ENCODE measurements around the gene GIPC2. TPM values are rescaled to one million over a fixed set of nuclear protein-coding genes. Genes with fewer than 3 reads are reported as not detected.
"Not testable (repeated sequence)": the region's sequence is repeated elsewhere in the genome, so short reads cannot be mapped to it uniquely, and the experiment has no call there.

GIPC2 gene
- total RNA-seq, 1 experiment from 2014 or later = 0.07 TPM

DNA sequence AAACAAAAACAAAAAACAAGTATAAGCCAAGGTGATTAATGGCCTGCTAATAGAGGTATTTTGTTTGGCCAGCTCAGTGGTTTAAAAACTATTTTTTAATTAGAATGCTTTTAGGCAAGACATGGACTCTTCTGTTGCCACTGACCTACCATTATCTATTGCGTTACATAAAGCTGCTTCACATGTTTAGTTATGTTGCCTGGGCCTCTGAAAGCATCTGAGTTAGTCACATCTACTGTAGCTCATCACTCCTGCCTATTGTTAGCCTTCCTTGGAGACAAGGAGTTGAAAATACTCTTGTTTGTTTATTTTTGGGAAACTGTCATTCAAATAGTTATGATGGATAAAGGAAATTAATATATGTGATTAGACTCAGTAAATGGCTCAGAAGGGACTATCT is 26.7 kb upstream of the GIPC2 start:
- no peak overlapping the region for H3K4me2 ChIP-seq (ENCODE audit: low read length)
- peaks cover 12% of the 10 kb centered on the region for H3K79me2 ChIP-seq (ENCODE audit: insufficient read depth, low read length)
- no peak overlapping the region for H3K9ac ChIP-seq (ENCODE audit: low read length)
- ATAC-seq (no peak), DNase-seq (ENCODE audit: low read depth, low spot score) (no peak)
- H2AFZ ChIP-seq (ENCODE audit: low read depth, low read length, poor library complexity, severe bottlenecking) = no peak overlapping the region
- H3K4me1 ChIP-seq (ENCODE audit: control insufficient read depth in 1 of 2, insufficient read depth in 2 of 2, low read length in 2 of 2) = no peaks in the 10 kb centered on the region
- H3K4me3 ChIP-seq (replicated peaks in 1 of 2; ENCODE audit: low read depth in 1 of 2, low read length in 2 of 2) = no peak overlapping the region
- no peaks in the 10 kb centered on the region for H4K20me1 ChIP-seq (ENCODE audit: insufficient read depth)
- BruUV-seq (replicated peaks) = no TSS peak
- POLR2A ChIA-PET = interaction anchor here (2.1 kb wide), 1 partner anchor 14 kb away, joined by 21 read pairs; the partner anchor contains the start of gene DNAJB4
- no peaks in the 10 kb centered on the region for H3K27me3 ChIP-seq (ENCODE audit: insufficient read depth, low read length)
- peaks cover 0 to 6% of the 10 kb centered on the region in 2 experiments; a peak in 1 of 4 replicates for H3K36me3 ChIP-seq (ENCODE audit: control insufficient read depth in 1 of 2, insufficient read depth in 2 of 2, low read length in 2 of 2)
- CTCF ChIA-PET = no interaction called here
- intact Hi-C loops (cut with micrococcal nuclease) = no loop called here
- H3K27ac ChIP-seq (ENCODE audit: low read depth, low read length) = no peak overlapping the region
- H3K9me2 ChIP-seq (ENCODE audit: insufficient read depth) = no peaks in the 10 kb centered on the region
- no peaks in the 10 kb centered on the region for H3K9me3 ChIP-seq (ENCODE audit: control insufficient read depth in 1 of 2, insufficient read depth in 1 of 2, low read depth in 1 of 2, low read length in 2 of 2)
- no peak for TF ChIP-seq JUND (IDR thresholded peaks at IDR 0.05)
- TF ChIP-seq EZH2phosphoT487 (IDR thresholded peaks at IDR 0.05; ENCODE audit: borderline replicate concordance) = no peak
- TF ChIP-seq FOSL1 (IDR thresholded peaks at IDR 0.05; ENCODE audit: low read depth) = no peak
- no peak for TF ChIP-seq TCF7L2 (IDR thresholded peaks at IDR 0.05; ENCODE audit: borderline replicate concordance, extremely low read depth, insufficient read depth, insufficient read length)
- TF ChIP-seq, protein P1, sequence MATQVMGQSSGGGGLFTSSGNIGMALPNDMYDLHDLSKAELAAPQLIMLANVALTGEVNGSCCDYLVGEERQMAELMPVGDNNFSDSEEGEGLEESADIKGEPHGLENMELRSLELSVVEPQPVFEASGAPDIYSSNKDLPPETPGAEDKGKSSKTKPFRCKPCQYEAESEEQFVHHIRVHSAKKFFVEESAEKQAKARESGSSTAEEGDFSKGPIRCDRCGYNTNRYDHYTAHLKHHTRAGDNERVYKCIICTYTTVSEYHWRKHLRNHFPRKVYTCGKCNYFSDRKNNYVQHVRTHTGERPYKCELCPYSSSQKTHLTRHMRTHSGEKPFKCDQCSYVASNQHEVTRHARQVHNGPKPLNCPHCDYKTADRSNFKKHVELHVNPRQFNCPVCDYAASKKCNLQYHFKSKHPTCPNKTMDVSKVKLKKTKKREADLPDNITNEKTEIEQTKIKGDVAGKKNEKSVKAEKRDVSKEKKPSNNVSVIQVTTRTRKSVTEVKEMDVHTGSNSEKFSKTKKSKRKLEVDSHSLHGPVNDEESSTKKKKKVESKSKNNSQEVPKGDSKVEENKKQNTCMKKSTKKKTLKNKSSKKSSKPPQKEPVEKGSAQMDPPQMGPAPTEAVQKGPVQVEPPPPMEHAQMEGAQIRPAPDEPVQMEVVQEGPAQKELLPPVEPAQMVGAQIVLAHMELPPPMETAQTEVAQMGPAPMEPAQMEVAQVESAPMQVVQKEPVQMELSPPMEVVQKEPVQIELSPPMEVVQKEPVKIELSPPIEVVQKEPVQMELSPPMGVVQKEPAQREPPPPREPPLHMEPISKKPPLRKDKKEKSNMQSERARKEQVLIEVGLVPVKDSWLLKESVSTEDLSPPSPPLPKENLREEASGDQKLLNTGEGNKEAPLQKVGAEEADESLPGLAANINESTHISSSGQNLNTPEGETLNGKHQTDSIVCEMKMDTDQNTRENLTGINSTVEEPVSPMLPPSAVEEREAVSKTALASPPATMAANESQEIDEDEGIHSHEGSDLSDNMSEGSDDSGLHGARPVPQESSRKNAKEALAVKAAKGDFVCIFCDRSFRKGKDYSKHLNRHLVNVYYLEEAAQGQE (IDR thresholded peaks at IDR 0.05; ENCODE audit: low read depth) = no peak
- TF ChIP-seq SP1 (IDR thresholded peaks at IDR 0.05; ENCODE audit: low read depth) = no peak
- TF ChIP-seq POLR2A (IDR thresholded peaks at IDR 0.05; ENCODE audit: borderline replicate concordance, extremely low read depth, insufficient read depth, insufficient read length) = no peak
- no peak for TF ChIP-seq ZFX (IDR thresholded peaks at IDR 0.05)
- TF ChIP-seq SIN3A (IDR thresholded peaks at IDR 0.05; ENCODE audit: low read depth) = no peak
- TF ChIP-seq, protein P2, sequence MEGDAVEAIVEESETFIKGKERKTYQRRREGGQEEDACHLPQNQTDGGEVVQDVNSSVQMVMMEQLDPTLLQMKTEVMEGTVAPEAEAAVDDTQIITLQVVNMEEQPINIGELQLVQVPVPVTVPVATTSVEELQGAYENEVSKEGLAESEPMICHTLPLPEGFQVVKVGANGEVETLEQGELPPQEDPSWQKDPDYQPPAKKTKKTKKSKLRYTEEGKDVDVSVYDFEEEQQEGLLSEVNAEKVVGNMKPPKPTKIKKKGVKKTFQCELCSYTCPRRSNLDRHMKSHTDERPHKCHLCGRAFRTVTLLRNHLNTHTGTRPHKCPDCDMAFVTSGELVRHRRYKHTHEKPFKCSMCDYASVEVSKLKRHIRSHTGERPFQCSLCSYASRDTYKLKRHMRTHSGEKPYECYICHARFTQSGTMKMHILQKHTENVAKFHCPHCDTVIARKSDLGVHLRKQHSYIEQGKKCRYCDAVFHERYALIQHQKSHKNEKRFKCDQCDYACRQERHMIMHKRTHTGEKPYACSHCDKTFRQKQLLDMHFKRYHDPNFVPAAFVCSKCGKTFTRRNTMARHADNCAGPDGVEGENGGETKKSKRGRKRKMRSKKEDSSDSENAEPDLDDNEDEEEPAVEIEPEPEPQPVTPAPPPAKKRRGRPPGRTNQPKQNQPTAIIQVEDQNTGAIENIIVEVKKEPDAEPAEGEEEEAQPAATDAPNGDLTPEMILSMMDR (IDR thresholded peaks at IDR 0.05 in 2 of 3, conservative IDR thresholded peaks at IDR 0.05 in 1 of 3; ENCODE audit: borderline replicate concordance in 1 of 3, insufficient read depth in 1 of 3, low read depth in 2 of 3, low read length in 2 of 3) = no peak
- no peak for TF ChIP-seq YY1 (IDR thresholded peaks at IDR 0.05; ENCODE audit: extremely low read depth, insufficient replicate concordance, low read depth, low read length)
- no peak for TF ChIP-seq CBX3 (IDR thresholded peaks at IDR 0.05; ENCODE audit: low read depth)
- no peak for TF ChIP-seq POLR2AphosphoS5 (IDR thresholded peaks at IDR 0.05; ENCODE audit: low read depth, low read length)
- TF ChIP-seq, protein P3, sequence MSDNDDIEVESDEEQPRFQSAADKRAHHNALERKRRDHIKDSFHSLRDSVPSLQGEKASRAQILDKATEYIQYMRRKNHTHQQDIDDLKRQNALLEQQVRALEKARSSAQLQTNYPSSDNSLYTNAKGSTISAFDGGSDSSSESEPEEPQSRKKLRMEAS (IDR thresholded peaks at IDR 0.05) = no peak
- RAD21 ChIA-PET (ENCODE audit: low non-redundant PET in 1 of 2, low total read pairs in 2 of 2, uncharacterized antibody in 2 of 2, unreplicated experiment in 2 of 2) = no interaction called here

DNA sequence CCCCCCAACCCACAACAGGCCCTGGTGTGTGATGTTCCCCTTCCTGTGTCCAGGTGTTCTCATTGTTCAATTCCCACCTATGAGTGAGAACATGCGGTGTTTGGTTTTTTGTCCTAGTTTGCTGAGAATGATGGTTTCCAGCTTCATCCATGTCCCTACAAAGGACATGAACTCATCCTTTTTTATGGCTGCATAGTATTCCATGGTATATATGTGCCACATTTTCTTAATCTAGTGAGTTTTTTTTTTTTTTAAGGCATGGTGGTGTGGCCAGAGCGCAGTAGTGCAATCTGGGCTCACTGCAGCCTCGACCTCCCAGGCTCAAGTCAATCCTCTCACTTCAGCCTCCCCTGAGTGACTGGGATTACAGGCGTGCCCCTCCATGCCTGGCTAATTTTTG is 24.6 kb upstream of the GIPC2 start:
- H3K4me2 ChIP-seq (ENCODE audit: low read length); H3K4me3 ChIP-seq (replicated peaks in 1 of 2; ENCODE audit: low read depth in 1 of 2, low read length in 2 of 2); intact Hi-C loops (cut with micrococcal nuclease); H3K4me1 ChIP-seq (ENCODE audit: control insufficient read depth in 1 of 2, insufficient read depth in 2 of 2, low read length in 2 of 2); ATAC-seq; RAD21 ChIA-PET (ENCODE audit: low non-redundant PET in 1 of 2, low total read pairs in 2 of 2, uncharacterized antibody in 2 of 2, unreplicated experiment in 2 of 2); POLR2A ChIA-PET; BruUV-seq (replicated peaks); H3K36me3 ChIP-seq (ENCODE audit: control insufficient read depth in 1 of 2, insufficient read depth in 2 of 2, low read length in 2 of 2); H3K79me2 ChIP-seq (ENCODE audit: insufficient read depth, low read length); H3K9ac ChIP-seq (ENCODE audit: low read length); H2AFZ ChIP-seq (ENCODE audit: low read depth, low read length, poor library complexity, severe bottlenecking); CTCF ChIA-PET; H3K27me3 ChIP-seq (ENCODE audit: insufficient read depth, low read length); H4K20me1 ChIP-seq (ENCODE audit: insufficient read depth); H3K9me3 ChIP-seq (ENCODE audit: control insufficient read depth in 1 of 2, insufficient read depth in 1 of 2, low read depth in 1 of 2, low read length in 2 of 2); H3K9me2 ChIP-seq (ENCODE audit: insufficient read depth); H3K27ac ChIP-seq (ENCODE audit: low read depth, low read length); DNase-seq (ENCODE audit: low read depth, low spot score): not testable (repeated sequence)

All from HCT116 (cell line).